Activated CD4-positive, alpha-beta T cell treated with anti-CD3 and anti-CD28 coated beads, Interleukin-2, amount 50 U/mL, for 1 hour (primary cell): Measurements from ENCODE around the gene DCAF8.

ENCODE experiments used
- DNase-seq: peaks from one replicate; pipeline ENCODE4 v3.0.0-alpha.2; 2020

The DCAF8 gene

DNA sequence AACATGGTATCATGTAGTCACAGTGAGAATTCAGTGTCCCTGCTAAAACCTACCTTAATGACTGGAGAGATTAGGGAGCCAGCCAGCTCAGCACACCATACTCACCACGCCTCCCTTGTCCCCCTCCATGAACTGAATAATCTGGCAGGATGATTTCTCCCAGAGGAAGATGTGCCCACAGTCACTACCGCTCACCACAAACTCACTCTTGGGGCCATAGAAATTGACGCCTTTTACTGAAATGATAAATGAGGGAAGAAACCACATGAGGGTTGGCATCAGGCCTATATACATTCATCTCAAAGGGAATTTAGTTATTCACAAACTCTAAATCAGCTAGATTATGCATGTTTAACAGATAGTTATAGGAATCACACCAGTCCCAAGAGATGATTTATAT, 39.8 kb downstream of the DCAF8 start:
- no peak for DNase-seq

- DNase-seq = no peak
These were observed 41.3 kb downstream of the DCAF8 start for GRCh38 chr1:160221089-160221488.

DNA sequence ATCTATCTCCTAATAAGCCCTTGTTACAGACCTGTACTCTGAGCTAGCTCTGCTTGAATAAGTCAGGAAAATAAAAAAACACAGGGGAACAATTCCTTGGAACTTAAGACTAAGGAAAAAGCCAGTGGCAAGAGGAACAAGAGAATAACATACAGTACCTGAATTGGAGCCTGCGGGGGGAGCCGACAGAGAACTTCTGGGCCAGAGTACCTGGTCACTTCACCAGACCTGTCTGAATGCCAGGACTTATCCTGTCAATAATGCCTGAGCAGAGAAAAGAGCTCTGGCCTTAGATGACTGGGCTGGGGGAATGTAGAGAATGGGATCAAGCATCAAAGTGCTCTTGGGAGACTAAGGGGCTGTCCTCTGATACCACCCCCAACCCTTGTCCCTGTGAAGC, 42.0 kb downstream of the DCAF8 start:
- DNase-seq = no peak

DNA sequence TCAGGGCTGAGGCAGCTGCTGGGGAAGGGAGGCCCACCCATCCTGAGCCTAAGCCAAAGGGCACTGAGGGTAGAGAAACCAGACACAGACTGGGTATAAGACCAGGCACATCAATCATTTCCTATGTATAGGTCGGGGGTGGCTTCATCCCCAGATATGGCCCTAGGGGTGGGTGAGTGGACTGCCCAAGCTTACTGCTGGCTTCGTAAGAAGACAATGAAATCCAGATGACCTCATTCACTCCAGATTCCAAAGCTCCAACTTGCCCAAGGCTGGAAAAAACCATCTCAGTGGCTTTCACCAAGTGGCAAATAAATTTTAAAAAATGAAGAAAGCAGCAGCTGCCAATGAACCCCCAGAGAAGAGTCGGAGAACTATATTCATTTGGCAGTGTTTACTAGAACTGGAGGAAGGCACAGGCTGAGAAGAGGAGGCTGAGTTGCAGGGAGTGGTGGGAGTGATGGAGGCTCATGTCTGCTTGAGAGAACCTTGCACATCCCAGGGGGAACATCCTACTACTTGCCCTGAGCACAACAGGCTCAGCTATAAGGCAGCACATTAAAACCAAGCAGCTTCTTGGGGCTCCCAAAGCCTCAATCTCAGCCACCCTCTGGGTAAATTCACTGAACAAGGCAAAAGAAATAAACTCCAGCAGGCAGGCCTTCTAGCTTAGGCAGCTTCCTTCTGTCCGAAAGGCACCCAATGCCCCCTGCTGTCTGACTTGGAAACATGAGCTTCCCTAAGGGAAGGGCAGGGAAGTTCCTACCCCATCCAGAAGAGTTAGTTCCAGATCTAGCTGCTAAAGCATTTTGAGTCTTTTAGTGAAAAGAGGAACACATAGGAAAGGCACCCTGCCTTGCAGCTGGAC, 43.1 kb downstream of the DCAF8 start:
- no peak for DNase-seq

- DNase-seq = no peak
These were observed 44.8 kb downstream of the DCAF8 start for GRCh38 chr1:160217481-160218051.

GRCh38 chr1:160216301-160216700, 46.0 kb downstream of the DCAF8 start:
- DNase-seq = no peak

DNA sequence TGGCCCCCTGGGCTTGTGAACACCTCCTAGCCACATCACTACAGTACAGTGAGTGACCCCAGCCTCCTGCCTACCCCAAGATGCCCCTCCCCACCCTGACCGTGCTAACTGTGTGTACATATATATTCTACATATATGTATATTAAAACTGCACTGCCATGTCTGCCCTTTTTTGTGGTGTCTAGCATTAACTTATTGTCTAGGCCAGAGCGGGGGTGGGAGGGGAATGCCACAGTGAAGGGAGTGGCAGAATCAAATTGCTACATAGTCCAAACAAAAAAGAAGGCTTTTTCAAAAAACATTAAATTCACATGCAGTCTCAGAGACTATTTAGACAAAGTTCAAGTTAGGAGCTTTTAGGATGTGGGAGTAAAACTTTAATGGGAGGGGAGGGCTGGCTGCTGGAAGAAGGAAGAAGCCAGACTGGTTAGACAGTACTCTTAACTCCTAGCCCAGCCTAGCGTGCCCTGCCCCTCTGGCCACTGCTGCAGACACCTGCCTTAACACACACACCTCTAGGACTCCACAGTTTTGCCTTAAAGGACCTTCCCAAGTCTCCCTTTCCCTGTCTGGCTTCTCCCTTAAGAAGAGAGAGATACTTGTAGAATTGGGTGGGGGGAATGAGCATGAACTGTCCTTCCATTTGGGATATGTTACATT, 47.7 kb downstream of the DCAF8 start:
- DNase-seq = no peak

GRCh38 chr1:160211046-160211790, 51.1 kb downstream of the DCAF8 start:
- DNase-seq = no peak

DNA sequence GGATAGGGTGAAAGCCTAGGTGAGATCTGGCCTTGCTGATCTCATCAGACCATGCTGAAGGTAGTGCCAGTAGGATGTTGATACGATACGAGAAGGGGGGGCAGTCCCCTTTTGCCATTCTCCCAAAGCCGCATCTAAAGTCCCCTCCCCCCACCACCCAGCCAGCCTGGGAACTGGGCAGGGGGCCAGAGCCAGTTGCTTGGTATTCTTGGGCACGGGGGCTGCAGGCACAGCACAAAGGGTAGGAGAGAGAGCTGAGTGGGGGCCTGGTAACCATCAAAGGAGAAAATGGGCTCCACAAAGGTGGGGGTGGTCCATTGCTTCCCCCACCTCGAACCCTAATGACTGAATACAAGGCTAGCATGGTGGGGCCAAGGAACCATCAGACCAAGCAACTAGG, 51.8 kb downstream of the DCAF8 start:
- DNase-seq = no peak

- DNase-seq = no peak
These were observed 52.9 kb downstream of the DCAF8 start for GRCh38 chr1:160209321-160210046.

DNA sequence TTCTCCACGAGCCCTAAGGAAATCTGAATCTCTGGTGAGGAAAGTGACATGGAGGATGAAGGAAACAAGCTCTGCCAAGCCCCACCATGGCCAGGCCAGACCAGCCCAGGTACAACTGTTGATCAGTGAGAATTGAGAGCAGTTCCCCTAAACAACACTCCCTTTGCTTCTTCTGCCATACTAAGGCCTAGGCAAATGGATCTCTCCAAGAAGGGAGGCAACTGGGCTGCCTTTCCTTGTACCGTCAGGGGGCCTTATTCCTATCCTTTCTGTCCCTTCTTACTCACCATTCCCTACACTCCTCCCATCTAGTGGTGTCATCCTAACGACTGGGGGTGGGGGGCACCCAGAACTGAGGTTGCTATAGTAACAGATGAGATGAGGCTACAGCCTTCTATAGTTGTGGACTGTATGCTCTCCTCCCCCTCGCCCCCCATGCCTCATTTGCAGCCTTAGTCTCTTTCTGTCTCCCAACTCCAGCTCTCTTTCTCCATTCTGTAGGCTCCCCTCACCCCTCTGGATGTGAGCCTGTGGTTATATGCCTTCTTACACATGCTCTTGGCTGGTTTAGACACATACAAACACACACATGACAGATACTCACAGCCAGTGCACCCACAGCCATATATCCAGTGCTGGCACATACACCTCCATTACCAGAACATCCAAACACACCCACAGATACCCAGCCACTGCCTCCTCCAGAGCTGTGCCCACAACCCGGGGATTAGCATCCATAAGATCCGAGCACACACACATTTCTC, 53.6 kb downstream of the DCAF8 start:
- no peak for DNase-seq

GRCh38 chr1:160207771-160208556, 54.4 kb downstream of the DCAF8 start:
- DNase-seq = no peak

DNA sequence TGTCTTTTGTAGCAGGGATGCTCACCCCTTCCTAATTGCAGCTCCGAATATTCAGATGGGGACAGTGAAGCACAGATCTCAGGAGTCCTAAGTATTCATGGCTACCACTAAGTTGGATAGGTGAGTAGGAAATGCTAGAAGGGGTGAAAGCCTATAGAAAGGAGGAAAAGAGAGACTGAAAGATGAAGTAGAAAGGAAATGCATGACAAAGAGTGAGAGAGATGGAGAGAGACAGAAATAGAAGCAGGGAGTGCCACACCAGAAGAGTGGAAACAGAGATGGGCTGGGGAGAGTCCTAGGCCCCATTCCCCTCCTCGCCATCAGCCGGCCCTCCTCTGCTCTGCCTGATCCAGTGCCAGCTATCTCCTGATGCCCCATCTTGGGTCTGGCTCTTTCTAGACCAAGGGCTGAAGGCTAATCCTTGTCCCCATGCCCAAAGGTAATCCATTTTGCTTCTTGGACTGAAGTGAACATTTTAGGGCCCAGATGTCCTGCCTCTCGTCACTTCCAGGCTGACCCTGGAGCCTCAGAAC, 55.2 kb downstream of the DCAF8 start:
- DNase-seq = no peak

DNA sequence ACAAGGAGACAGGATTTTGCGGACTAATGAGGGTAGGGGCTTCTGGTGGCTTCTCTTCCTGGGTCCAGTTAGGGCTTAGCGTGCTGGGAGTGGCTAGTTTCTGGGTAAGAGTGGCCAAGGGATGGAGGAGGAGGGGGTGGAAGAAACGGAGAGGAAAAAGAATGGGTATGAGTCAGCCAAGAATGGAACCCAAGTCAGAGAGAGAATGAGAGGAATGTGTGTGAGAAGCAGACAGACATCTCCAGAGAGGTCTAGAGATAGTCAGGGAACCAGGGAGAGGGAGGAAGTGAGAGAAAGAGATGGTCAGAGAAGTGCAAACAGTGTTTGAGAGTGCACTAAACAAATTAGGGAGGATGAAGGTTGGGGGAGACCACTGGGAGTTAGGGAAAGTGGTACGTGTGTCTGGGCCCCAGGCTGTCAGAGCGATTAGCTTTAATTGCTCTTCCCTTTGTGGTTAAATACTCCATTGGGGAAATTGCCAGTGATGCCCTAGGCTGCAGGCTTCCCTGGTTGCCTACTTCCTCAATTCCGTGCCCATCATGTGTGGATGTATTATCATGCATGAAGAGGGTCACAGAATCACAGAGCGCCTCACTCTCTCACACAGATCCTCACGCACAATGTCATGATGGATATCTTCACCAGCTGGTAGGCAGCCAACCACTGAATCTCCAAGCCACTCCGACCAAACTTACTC, 55.8 kb downstream of the DCAF8 start:
- DNase-seq = no peak

DNA sequence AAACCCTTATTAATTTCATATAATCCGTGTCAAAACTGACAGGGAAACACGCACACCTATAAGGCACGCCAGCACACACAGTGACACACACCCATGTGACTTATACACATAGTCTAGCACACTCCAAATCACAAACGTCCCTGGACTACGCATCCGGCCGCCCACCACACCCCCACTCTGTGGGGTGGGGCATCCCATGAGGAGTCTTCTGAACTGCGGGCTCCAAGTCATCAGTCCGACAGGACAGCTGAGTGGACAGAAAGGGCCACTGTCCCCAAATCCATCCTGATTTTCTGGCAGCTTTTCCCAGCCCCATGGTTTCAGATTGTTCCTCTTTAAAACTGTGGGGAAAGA, 56.3 kb downstream of the DCAF8 start:
- DNase-seq = peak; percentile 45

DNA sequence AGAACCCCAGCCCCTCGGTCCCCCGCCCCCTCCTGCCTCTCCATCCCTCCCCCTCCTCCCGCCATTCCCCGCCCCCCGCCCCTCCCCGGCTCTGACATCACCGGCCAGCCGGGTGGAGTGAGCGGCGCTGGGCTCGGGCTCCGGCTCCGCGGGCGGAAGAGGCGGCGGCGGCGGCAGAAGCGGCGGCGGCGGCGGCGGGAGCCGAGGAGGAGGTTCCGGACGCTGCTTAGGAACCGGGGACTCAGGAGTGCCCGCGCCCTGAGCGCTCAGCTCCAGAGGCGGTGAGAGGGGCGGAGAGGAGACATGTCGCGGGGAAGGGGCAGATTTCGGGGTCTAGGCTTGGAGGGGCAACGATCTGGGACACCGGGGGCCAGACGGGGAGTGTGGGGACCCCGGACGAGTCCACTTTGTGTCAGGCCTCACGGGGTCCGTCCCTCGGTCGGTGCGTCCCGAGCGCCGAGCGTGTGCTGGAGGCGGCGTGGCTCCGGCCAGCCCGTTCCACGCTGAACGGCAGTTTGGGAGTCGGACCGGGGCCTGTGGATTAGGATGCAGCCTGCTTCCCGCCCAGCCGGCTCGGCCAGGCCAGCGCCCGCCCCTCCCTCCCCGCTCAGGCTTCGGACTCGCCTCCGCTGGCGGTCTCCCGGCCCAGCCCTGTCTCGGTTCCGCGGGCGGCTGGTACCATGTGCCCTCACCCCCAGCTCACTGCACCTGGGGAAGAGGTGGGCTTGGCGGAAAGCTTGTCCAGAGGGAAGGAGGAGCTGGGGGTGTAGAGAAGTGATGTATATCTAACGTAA, 56.9 kb downstream of the DCAF8 start, which contains the start of gene PEA15:
TSS of gene PEA15 (plus strand) at position 143 of the 794 bp plus-strand sequence. CDS start 6,161 bp downstream, outside the sequence.
- peak; percentile 68 for DNase-seq

- no peak for DNase-seq
These were observed 57.7 kb downstream of the DCAF8 start for GRCh38 chr1:160204526-160205241.

GRCh38 chr1:160200786-160201185, 61.6 kb downstream of the DCAF8 start:
- DNase-seq = no peak
